Muscle of leg (tissue), 11 donors: ENCODE measurements around the gene AGTRAP. TPM values are rescaled to one million over a fixed set of nuclear protein-coding genes. Genes with fewer than 3 reads are reported as not detected.
A peak's percentile ranks its signal among the peaks of the same experiment; 100 is the strongest.

ENCODE experiments used
- DNase-seq: peaks from one replicate; pipeline ENCODE4 v3.0.0; 2013
- H3K27ac ChIP-seq: one replicate; pipeline ENCODE4 v1.5.1; 2013; ENCODE audit warnings: mild to moderate bottlenecking, low read length, control low read depth
- H3K27me3 ChIP-seq: one replicate; pipeline ENCODE4 v1.6.1; 2013; ENCODE audit warnings: low read length; ENCODE audit not compliant: control insufficient read depth, insufficient read depth
- H3K36me3 ChIP-seq: one replicate; pipeline ENCODE4 v1.6.1; 2013; ENCODE audit warnings: low read length; ENCODE audit not compliant: control insufficient read depth, insufficient read depth
- H3K4me1 ChIP-seq: one replicate; pipeline ENCODE4 v1.6.1; 2013; ENCODE audit warnings: low read length; ENCODE audit not compliant: control insufficient read depth, insufficient read depth
- H3K4me3 ChIP-seq: one replicate; pipeline ENCODE4 v1.5.1; 2013; ENCODE audit warnings: low read length, control low read depth
- H3K9me3 ChIP-seq: replicated peaks from 2 replicates; pipeline ENCODE4 v1.6.1; 2013; ENCODE audit warnings: low read depth, low read length; ENCODE audit not compliant: control insufficient read depth
- WGBS: methylation state at CpG from one replicate; pipeline ENCODE4 v1.1.5; 2013; ENCODE audit warnings: missing lambda C conversion rate; ENCODE audit not compliant: insufficient coverage; 5-methylcytosine and 5-hydroxymethylcytosine counted together
- polyA plus RNA-seq, 8 donors: library from polyadenylated mRNA; unstranded; fragments of 120-200 nt; gene quantifications; one replicate each; pipeline versions ENCODE4 v1.2.1 to v1.2.3, GENCODE V29; 2013; ENCODE audit warnings: inconsistent platforms in 1 of 8, low replicate concordance in 1 of 8; ENCODE audit not compliant: insufficient read length in 8 of 8, insufficient read depth in 1 of 8
- total RNA-seq: library from RNA; stranded (reverse); fragments of 120-200 nt; gene quantifications from one replicate; pipeline ENCODE4 v1.2.4, GENCODE V29; 2013

The AGTRAP gene
- total and polyA plus RNA-seq, 9 donors = 14.8 to 24.8 (median 17.9) TPM

- whole genome bisulfite sequencing = 71% methylated on average over 6 of the region's 6 CpGs
- peaks cover 23% of the 10 kb centered on the region for H3K4me1 ChIP-seq
- no peaks in the 10 kb centered on the region for H3K36me3 ChIP-seq
- DNase-seq = no peak
- peaks cover 55% of the 10 kb centered on the region for H3K27me3 ChIP-seq
- no peak overlapping the region for H3K27ac ChIP-seq
- no peaks in the 10 kb centered on the region for H3K9me3 ChIP-seq
- H3K4me3 ChIP-seq = no peak overlapping the region
Observed at GRCh38 chr1:11695861-11696260, 40.1 kb upstream of the AGTRAP start.

- H3K4me1 ChIP-seq = peaks cover 31% of the 10 kb centered on the region
- H3K36me3 ChIP-seq = no peaks in the 10 kb centered on the region
- H3K4me3 ChIP-seq = no peak overlapping the region
- H3K9me3 ChIP-seq = no peaks in the 10 kb centered on the region
- DNase-seq = no peak
- peaks cover 54% of the 10 kb centered on the region for H3K27me3 ChIP-seq
- 73% methylated on average over 5 of the region's 8 CpGs for WGBS
- no peak overlapping the region for H3K27ac ChIP-seq
Observed at GRCh38 chr1:11697188-11697892, 38.6 kb upstream of the AGTRAP start.

GRCh38 chr1:11697893-11698210 is 38.1 kb upstream of the AGTRAP start:
- Histone ChIP-seq H3K4me1 (peaks cover 31% of the 10 kb centered on the region), H3K9me3 (no peaks in the 10 kb centered on the region), H3K36me3 (no peaks in the 10 kb centered on the region), H3K27me3 (peaks cover 49% of the 10 kb centered on the region), H3K27ac (no peak overlapping the region), H3K4me3 (no peak overlapping the region)
- no peak for DNase-seq
- no CpG with 5 or more reads among the region's 5 CpGs for whole genome bisulfite sequencing

- no peaks in the 10 kb centered on the region for H3K9me3 ChIP-seq
- H3K27me3 ChIP-seq = peaks cover 44% of the 10 kb centered on the region
- peak overlapping the region; percentile 15 for H3K4me3 ChIP-seq
- H3K36me3 ChIP-seq = no peaks in the 10 kb centered on the region
- H3K27ac ChIP-seq = peak overlapping the region; percentile 81
- 31% methylated on average over 25 of the region's 34 CpGs for WGBS
- peaks cover 31% of the 10 kb centered on the region for H3K4me1 ChIP-seq
- DNase-seq = peak; percentile 75
Observed at GRCh38 chr1:11700601-11701467, 35.1 kb upstream of the AGTRAP start.

- DNase-seq = peak; percentile 66
- Histone ChIP-seq H3K4me1 (peaks cover 31% of the 10 kb centered on the region), H3K36me3 (no peaks in the 10 kb centered on the region), H3K4me3 (no peak overlapping the region), H3K27me3 (peaks cover 44% of the 10 kb centered on the region), H3K27ac (peak overlapping the region; percentile 81), H3K9me3 (no peaks in the 10 kb centered on the region)
- WGBS = 46% methylated on average over 13 of the region's 15 CpGs
Observed at GRCh38 chr1:11701551-11701961, 34.4 kb upstream of the AGTRAP start.

- Histone ChIP-seq H3K36me3 (no peaks in the 10 kb centered on the region), H3K4me3 (no peak overlapping the region), H3K27me3 (peaks cover 43% of the 10 kb centered on the region), H3K4me1 (peaks cover 32% of the 10 kb centered on the region), H3K27ac (no peak overlapping the region), H3K9me3 (no peaks in the 10 kb centered on the region)
- 75% methylated on average over 12 of the region's 15 CpGs for WGBS
- no peak for DNase-seq
Observed at GRCh38 chr1:11701981-11702803, 33.7 kb upstream of the AGTRAP start.

- no peak for DNase-seq
- Histone ChIP-seq H3K4me3 (no peak overlapping the region), H3K27ac (no peak overlapping the region), H3K9me3 (no peaks in the 10 kb centered on the region), H3K36me3 (no peaks in the 10 kb centered on the region), H3K27me3 (peaks cover 38% of the 10 kb centered on the region), H3K4me1 (peaks cover 42% of the 10 kb centered on the region)
- WGBS = 58% methylated on average over 5 of the region's 8 CpGs
Observed at GRCh38 chr1:11703357-11704193, 32.4 kb upstream of the AGTRAP start.

GRCh38 chr1:11704194-11704529 is 31.8 kb upstream of the AGTRAP start:
- WGBS = 50% methylated on average over 9 of the region's 11 CpGs
- no peaks in the 10 kb centered on the region for H3K9me3 ChIP-seq
- H3K4me1 ChIP-seq = peaks cover 40% of the 10 kb centered on the region
- no peak for DNase-seq
- H3K36me3 ChIP-seq = no peaks in the 10 kb centered on the region
- H3K4me3 ChIP-seq = no peak overlapping the region
- peaks cover 34% of the 10 kb centered on the region for H3K27me3 ChIP-seq
- no peak overlapping the region for H3K27ac ChIP-seq

GRCh38 chr1:11704691-11705475 is 31.1 kb upstream of the AGTRAP start:
- Histone ChIP-seq H3K27ac (no peak overlapping the region), H3K36me3 (no peaks in the 10 kb centered on the region), H3K27me3 (peaks cover 36% of the 10 kb centered on the region), H3K4me3 (no peak overlapping the region), H3K9me3 (no peaks in the 10 kb centered on the region), H3K4me1 (peaks cover 40% of the 10 kb centered on the region)
- no peak for DNase-seq
- 61% methylated on average over 7 of the region's 22 CpGs for WGBS
